Measurements from ENCODE around the gene CIAO3.
A peak's percentile ranks its signal among the peaks of the same experiment; 100 is the strongest.
"Not testable (repeated sequence)": the region's sequence is repeated elsewhere in the genome, so short reads cannot be mapped to it uniquely, and the experiment has no call there.

CIAO3 gene

DNA sequence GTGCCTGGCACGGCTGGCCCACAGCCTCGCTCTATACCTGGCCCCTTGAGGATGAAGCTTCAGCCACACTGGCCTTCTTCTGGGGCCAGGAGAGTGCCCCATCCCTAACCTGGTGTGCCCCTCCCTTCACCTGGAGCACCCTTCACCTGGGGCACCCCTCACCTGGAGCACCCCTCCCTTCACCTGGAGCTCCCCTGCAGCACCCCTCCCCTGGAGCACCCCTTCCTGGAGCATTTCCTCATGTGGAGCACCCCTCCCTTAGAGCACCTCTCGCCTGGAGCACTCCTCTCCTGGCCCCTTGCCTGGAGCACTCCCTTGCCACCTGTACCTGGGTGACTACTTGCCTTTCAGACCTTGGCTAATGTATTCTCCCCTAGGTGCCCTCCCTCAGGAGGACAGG, 32.8 kb downstream of the CIAO3 start:
- no peak for DNase-seq

DNA sequence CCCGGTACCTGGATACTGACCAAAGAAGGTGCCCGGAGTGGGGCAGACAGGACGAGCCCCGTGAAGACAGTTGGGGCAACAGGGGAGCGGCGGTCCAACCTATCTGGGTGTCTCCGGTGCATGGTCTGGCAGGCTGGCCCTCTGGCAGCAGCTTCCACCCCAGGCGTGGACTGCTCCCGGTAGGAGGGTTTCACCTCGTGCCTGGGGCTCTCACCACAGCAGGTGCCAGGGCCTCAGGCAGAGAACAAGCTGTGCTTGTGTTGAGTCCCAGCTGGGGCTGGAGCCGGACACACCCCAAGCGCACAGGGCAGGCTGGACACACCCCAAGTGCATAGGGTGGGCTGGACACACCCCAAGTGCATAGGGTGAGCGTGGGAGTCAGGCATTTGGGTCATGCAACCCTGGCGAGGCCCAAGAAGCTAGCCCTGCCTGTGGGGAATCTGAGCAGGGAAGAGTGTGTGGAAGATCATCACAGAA, 33.7 kb downstream of the CIAO3 start:
- DNase-seq: no peak

DNA sequence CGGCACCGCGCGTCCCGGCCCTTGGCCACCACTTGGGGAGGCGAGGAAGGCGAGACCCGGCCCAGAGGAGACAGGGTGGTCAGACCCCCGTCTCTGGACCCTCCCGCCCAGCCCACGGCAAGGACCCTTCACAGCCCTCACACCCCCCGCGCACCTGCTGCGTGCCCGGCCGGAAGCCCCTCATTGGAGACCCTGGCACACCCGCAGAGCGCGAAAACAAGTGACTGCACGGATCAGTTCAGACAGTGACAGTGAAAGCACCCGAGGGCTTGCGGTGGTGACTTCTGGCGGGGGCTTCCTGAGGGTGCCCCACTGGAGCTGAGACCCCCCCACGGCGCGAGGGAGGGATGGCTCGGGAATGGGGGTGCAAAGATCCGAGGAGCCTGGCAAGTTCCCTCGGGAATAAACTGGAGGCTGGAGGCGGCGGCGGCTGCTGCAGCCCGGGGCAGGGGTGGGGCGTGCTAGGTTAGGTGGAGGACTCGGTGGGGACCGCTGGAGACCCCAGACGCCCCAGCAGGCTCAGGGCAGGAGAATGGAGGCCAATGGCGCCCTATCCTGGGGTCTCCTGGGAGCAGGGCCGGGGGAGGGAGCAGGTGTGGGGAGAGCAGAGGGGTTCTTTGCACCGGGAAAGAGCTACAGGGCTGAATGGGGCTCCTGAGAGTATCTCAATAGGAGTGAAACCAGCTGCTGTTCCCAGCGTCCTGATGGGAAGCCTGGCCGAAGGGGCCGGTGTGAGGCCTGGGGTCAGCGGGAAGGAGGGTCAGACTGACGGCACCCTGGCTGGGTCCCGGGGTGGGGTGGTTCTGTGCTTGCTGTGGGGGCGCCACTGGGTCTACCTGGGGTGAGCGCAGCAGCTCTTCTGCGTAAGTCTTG, 34.4 kb downstream of the CIAO3 start:
- no peak for DNase-seq

DNA sequence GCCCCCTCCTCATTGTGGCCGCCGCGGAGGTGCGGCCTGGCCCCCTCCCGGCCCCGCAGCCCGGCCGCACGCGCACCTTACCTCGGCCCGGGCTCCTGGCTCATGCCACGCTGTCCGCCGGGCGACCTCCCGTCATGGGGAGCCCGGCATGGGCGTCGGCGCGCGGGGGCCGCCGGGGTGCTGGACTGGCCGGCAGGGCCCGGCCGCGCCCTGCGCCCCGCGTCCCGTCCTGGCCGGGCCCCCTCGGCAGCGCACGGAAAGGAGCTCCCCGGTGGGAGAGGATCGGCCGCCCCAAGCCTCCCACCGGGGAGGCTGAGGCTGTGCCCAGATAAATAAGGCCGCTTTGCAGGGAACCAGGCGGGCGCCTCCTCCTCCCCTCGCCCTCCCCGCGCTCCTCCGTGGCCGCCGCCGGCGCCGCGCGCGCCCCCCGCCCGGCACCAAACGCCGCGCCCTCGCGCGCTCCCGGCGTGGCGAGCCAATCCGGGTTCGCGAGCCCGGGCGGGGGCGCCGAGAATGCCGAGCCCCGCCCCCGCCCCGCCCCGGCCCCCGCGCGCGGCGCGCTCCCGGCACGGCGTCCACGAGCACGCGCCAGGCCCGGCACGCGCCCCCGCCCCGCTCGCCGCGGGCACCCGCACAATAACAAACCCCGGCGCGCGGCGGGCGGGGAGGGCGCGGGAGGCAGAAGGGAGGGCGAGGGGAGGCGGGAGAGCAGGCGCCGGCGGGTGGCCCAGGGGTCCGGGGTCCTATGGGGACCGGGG, 35.2 kb downstream of the CIAO3 start, which contains the start of gene FBXL16:
Gene FBXL16, minus strand, starts transcription at position 371 of the 758 bp plus-strand sequence. CDS start 8,396 bp downstream, outside the sequence.
- DNase-seq: no peak

DNA sequence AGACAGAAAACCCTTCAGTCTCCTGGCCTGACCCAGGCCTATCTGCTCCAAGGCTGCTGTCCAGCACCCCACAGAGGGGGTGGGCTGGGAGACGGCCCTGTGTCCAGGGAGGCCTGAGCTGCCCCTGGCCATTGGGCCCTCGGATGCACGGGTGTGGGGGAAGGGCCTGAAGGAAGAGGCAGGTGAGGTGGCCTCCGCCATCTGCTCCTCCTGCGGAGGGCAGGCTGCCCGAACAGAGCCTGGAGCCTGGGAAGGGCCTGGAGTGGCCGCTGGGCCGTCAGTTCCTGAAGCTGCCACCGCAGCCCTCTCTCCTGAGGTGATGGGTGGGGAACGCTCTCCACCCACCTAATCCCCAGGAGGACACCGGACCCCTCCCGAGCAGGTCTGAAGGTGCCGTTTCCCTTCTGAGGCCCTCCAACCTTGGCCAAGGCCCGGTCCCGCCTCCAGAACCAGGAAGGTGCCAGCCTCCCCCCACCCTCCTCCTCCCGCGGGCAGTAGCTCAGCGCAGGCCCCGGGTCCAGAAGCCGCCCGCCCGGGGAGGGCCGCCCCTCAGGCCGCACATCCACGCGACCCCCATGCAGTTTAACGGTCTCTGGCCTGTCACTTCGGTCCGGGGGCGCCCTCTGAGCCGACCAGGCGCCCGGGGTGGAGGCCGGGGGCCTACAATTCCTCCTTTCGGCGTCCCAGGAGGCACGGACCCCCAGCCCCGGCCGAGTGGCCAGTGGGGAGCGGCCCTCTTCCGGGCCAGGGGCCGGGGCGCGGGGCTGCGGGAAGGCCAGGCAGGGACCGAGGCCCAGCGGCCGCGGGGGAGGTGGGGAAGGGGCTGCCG, 36.0 kb downstream of the CIAO3 start:
- no peak for DNase-seq

DNA sequence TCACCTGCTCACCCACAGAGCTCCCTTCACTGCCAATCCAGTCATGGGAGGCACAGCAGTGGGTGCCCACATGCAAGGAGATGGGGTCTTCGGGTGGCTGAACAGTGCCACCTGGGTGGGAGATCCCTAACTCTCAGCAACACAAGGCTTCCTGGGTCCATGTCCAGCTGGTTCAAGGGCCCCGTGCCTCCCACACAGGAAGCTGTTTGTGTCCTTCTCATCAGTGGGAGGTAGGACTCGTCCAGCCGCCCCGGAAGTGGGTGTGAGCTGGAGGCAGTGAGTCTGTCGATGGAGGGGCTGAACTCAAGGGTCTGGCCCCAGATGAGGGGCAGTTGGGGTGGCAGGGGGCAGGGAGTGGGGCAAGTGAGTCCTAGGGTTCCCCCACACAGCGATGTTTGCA, 36.8 kb downstream of the CIAO3 start:
- no peak for DNase-seq

DNA sequence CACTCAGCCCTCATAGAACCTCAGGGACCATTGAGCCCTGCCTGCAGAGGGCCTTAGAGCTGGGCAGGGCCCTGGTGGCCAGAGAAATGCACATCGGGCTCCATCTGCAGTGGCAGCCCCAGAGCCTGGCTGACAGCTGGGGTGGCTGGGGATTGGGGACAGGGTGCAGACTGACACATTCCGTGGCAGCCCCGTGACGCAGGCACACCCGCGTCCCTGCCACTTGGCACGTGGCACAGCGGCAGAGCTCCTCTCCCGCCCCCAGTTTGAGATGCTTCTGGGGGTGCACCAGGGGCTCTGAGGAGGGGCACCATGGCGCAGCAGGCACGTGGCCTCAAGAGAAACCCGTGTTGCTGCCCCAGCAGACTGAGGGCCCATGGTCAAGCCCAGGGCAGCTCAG, 37.4 kb downstream of the CIAO3 start:
- no peak for DNase-seq

DNA sequence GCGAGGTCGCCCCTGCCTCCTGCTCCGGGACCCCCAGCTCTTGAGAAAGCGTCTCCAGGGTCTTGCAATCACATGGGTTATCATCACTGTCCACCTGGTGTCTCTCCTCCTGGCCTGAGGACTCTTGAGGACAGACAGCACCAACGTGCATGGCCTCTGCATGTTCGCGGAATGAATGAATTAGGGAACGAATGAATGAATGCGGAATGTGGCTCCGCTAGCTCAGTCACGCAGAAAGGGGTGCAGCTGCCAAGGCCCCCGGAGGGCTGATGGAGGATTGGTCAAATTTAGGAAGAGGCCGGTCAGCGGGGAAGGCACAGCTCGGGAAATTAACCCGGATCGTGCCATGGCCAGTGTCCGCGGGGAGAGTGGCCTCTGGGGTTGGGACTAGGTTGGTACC, 38.5 kb downstream of the CIAO3 start:
- no peak for DNase-seq

DNA sequence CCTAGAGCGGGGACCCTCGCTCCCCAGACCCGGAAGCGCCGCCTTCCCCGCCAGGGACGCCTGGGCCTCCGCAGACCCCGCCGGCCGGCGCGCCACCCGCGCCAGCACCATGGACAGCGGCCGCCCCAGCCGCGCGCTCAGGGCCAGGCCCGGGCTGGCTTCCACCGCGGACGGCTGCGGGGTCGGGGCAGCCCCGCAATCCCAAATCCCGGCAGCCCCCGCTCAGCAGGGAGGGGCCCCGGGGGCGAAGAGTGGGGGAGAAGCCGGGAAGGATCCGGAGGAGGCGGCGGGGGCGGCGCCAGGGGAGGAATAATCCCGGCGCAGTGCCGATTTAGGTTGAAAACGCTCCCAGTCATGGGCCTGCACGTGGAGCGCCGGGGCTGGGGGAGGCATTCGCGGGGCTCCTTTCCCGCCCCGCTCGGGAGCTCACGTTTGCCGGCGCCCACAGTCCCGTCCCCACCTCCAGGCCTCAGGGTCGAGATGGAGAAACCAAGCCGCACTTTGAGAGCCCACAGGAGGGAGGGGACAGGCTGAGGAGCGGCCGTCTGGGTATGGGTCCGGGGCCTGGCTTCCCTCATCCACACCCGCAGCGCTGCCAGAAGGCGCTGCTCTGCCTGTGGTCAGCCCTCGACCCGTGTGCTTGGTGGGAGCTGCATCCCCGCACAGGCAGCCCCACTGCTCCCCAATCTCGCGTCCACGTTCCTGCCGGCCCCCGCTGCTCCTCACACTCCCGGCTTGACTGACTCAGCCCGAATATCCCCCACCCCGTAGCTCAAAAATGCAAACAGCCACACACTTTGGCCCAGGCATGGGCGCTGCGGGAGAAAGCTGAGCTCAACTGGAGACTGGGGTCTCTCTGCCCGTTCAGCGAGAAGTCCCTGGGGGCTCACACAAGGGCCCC, 39.9 kb downstream of the CIAO3 start:
- DNase-seq: peak; percentile 61

DNA sequence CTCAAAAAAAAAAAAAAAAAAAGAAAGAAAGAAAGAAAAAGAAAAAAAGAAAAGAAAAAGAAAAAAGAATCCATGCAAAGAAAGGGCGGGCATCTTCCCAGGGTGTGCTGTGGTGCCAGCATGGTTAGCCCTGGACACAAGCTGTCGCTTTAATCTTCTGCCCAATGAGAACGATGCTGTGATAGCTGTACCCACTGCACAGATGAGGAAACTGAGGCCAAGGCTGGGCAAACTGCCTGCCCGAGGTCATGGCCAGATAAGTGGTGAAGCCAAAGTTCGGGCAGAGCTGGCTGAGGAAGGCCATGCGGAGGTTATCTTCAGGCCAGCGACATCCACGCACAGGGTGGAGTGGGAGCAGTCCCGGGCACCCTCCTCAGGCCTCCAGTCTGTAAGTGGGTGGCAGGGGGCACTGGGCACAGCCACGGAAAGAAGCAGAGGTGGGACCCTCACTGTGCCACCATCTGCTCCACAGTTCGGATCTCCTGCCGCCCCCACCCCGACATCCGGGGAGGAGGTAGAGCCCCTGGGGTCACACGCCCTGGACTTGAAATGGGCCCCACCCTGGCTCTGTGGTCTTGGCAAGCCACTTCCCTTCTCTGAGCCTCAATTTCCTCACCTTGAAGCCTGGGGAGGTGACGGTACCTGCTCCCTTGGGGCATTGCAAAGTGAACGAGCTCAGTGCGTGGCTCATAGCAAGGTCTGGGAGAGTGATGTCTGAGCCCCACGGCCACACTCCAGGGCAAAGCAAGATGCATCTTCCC, 41.7 kb downstream of the CIAO3 start:
- no peak for DNase-seq

DNA sequence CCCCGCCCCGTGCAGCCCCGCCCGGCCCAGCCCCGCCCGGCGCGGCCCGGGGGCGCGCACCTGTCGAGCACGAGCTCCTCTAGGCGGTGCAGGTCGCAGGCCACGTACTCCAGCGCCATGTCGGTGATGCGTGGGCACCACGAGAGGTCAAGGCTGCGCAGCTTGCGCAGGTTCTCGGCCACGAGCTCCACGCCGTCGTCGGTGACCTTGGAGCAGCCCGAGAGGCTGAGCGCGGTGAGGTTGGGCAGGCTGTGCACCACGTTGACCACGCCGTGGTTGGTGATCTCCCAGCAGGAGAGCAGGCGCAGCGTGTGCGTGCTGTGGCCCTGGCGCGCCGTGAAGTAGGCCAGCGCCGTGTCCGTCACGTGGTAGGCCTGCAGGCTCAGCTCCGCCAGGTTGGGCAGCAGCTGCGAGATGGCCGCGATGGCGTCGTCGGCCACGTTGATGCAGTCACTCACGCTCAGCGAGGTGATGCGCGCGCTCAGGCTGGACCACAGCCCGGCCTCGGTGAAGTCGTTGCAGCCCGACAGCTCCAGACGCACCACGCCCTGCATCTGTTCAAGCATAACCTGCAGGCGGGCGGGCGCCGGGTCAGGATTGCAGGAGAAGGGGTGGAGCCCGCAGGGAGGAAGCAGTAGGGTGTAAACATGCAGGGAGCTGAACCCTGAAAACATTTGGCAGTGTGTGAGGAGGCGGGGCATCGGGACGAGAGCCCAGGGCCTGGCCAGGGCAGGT, 45.3 kb downstream of the CIAO3 start:
- peak; percentile 78 for DNase-seq

DNA sequence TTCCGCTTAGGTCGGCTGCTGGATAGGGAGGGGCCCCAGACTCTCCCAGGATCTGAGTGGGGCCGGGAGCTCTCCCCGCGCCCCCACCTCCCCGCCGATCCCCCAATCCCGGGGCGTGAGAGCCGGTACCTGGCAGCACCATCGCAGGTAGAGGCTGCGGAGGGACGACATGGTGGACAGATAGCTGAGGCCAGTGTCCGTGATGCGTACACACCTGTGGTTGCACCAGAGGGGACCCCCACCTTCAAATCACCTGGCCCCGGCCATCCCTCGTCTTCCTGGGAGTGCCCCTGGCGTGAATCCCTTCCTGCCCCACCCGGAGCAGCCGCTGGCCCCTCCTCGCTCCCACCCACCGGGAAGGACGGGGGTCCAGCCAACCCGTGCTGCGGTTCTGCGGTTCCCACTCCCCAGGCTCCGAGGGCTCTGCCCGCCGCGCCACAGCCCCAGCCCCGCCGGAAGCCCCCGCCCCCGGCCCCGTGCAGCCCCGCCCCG, 45.9 kb downstream of the CIAO3 start:
- no peak for DNase-seq

DNA sequence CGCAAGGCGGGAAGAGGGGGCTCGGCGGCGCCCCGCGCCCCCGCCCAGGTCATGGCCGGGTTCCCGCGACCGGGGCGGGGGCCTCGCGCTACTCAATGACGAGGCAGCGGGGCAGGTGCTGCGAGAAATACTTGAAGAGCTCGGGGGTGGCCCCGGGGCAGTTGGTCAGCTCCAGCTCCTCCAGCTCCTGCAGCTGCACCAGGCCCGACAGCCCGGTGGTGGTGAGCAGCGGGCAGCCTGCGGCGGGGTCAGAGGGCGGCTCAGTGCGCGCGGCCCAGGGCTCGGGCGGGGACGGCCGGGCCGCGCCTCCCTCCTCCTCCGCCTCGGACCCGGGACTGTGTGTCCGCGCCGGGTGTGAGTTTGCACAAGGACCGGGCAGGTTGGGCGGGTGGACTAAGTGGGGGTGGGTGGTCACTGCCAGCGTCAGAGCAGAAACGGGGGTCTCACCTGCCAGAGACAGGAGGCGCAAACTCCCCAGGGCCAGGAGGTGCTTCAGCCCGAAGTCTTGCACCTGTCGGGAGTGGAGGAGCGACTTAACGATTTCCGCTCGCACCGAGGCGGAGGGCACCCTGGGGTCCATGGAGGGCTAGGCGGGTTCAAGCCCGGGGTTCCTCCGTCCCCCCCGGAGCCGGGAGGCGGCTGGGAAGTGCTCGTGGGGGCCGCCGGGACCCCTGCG, 46.5 kb downstream of the CIAO3 start:
- no peak for DNase-seq

DNA sequence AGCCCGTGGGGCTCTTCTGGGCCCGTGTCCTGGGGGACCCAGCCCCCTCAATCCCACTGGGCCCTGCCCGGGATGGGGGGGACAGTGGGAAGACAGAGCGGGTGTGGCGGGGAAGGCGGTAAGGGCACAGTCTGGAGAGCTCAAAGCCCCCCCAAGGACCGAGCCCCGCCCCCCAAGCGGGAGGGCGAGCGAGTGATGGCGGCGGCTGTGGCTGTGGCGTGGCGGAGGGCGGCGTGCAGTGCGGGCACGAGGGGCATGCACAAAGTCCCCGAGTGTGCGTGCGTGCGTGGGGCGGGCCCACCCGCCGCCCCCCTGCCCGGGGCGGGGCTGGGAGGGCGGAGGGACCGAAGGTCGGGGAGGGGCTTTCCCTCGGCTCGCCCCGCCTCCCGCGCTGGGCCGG, 47.0 kb downstream of the CIAO3 start:
- no peak for DNase-seq

DNA sequence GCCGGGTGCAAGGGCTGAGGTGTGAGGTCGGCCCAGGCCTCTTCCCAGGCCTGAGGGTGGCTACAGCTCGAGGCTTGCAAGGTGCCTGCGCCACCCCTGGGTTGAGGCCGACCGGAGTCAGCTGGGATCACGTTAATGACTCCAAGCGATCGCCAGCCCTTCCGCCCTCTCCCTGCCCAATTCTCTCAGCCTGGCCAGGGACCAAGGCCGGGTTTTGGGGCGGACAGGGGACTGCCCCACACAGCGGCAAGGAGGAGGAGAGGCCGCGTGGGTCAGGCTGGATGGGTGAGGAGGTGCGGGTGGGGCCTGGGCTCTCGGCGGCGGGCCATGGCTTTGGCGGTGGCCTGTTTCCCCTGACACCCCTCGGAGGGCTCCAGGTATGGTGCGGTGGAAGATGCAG, 47.4 kb downstream of the CIAO3 start:
- no peak for DNase-seq

DNA sequence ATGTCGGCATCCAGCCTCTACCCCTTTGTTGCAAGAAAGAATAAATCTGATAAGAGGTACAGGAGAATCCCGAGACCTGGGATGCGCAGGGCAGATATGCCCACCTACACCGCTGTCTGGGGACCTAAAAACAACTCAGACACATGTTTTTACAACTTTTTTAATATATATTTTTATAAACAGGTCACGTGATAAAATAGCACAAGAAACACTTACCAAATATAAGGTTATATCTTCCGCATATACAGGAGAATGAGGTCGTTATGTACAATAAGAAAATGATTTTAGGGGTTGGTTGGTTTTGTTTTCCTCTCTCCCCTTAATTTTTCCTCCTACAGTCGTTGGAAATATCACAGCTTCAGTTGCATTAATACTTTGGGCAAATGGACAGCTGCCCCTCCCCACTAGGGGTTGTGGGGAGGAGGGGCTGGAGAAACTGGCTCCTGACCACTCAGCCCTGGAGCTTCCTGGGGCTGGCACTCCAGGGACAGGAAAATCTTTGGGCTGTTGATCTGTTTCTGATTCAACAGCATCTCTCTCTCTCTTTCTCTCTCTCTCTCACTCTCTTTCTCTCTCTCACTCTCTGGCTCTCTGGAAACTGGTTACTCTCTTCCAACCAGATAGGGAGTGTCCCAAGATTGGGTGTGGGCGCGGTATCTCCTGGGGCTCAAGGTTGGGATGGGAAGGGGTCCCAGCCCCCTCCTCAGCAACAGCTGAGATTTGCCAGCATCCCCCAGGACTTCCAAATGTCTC, 48.3 kb downstream of the CIAO3 start:
- DNase-seq: no peak

DNA sequence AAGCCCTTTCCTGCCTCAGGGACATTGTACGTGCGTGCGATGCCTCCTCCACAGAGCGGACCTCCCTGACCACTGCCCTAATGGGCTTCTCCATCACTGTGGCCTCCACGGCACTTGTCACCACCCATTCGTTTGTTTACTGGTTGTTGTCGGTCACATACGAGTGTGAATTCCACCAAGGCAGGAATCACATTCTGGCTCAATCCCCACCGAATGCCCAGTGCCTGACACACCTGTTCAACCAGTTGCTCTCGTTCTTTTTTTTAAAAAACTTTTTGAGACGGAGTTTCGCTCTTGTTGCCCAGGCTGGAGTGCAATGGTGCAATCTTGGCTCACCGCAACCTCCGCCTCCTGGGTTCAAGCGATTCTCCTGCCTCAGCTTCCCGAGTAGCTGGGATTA, 49.6 kb downstream of the CIAO3 start:
- not testable (repeated sequence) for DNase-seq

DNA sequence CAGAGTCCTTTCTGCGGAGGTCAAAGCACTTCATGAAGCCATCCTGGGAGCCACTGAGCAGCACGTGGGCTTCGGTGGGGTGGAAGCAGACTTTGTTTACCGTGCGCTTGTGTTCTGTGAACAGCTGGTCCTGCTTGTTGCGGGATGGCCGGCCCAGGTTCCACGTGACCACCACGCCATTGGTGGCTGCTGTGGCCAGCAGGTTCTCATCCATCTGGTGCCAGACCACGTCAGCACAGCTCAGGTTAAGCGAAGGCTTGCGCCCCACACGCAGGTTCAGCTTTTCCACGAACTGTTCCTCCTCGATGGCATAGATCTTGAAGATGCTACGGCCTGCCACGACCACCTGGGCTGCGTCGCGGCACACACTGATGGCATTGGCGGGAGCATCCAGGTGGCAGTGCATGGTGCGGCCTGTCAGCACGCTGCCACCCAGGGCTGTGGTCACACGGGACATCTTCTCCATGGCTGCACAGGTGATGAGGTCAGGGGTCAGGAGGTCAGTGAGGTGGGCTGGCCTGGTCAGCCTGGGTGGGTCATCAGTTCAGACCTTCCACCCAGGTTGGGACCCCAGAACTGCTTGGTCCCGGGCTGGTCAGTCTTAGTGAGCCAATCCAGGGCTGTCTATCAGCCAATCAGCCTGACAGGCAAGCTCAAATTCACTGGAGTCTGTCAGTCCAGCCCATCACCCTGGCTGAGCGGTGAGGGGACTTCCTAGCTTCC, 51.5 kb downstream of the CIAO3 start:
- no peak for DNase-seq

All from stimulated activated CD8-positive, alpha-beta memory T cell treated with anti-CD3 and anti-CD28 coated beads, Interleukin-4, amount 100 ng/mL, for 48 hours (primary cell).